ENCODE measurements around the gene TANGO2. TPM values are rescaled to one million over a fixed set of nuclear protein-coding genes. Genes with fewer than 3 reads are reported as not detected.

The TANGO2 gene
- total and polyA plus RNA-seq, 9 of the 15 experiments (the other 6 are each of a cell fraction or from before 2014, with no cell fraction given), result 15.5 to 94.9 (median 70.1) TPM

DNA sequence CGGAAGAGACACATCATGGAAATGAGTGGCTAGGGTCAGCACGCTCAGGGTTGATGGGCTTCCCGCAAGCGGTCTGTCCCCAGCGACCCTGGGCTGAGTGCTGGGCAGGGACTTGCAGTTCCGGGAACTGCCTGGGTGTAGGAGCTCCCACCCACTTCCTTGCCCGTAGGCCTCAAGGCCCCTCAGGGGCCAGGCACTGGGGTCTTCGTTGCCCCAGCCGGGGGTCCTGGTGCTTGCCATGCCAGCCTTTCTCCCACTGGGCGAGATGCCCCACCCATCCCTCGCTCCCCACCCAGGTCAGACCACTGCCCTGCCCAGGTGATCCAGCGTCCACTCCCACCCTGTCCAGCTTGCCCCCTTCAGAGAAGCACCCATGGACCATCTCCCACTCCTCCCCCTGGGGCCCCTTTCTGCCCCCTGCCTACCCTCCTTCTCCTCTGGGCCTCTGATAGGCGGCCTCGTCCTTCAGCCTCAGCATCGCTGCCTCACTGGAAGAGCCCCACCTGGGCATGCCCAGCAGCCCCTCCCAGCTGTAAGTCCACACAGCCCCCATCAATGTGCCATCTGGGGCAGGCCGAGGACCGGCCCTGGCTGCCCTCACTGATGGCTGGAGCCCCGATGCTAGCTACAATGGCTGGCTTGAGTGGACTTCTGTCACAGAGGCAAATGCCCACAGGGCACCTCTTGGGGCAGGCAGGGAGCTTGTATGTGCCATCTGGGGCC is 41.3 kb downstream of the TANGO2 start (continued):
- TF ChIP-seq NR4A1 (CRISPR knock-in tag; IDR thresholded peaks at IDR 0.05) (no peak), NR4A1 (tag; IDR thresholded peaks at IDR 0.05) (no peak), THRAP3 (IDR thresholded peaks at IDR 0.05; ENCODE audit: borderline replicate concordance) (no peak), MEF2A (IDR thresholded peaks at IDR 0.05; ENCODE audit: control insufficient read depth, low read depth, low read length) (no peak), EP400 (IDR thresholded peaks at IDR 0.05) (no peak), ZNF354B (CRISPR knock-in tag; IDR thresholded peaks at IDR 0.05) (no peak), KDM1A (IDR thresholded peaks at IDR 0.05) (no peak)
- TF ChIP-seq, protein P1, sequence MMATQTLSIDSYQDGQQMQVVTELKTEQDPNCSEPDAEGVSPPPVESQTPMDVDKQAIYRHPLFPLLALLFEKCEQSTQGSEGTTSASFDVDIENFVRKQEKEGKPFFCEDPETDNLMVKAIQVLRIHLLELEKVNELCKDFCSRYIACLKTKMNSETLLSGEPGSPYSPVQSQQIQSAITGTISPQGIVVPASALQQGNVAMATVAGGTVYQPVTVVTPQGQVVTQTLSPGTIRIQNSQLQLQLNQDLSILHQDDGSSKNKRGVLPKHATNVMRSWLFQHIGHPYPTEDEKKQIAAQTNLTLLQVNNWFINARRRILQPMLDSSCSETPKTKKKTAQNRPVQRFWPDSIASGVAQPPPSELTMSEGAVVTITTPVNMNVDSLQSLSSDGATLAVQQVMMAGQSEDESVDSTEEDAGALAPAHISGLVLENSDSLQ (IDR thresholded peaks at IDR 0.05), result no peak
- TF ChIP-seq, protein P2, sequence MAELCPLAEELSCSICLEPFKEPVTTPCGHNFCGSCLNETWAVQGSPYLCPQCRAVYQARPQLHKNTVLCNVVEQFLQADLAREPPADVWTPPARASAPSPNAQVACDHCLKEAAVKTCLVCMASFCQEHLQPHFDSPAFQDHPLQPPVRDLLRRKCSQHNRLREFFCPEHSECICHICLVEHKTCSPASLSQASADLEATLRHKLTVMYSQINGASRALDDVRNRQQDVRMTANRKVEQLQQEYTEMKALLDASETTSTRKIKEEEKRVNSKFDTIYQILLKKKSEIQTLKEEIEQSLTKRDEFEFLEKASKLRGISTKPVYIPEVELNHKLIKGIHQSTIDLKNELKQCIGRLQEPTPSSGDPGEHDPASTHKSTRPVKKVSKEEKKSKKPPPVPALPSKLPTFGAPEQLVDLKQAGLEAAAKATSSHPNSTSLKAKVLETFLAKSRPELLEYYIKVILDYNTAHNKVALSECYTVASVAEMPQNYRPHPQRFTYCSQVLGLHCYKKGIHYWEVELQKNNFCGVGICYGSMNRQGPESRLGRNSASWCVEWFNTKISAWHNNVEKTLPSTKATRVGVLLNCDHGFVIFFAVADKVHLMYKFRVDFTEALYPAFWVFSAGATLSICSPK (IDR thresholded peaks at IDR 0.05; ENCODE audit: borderline replicate concordance), result no peak

All from K562 (cell line).